H4 (cell line): Measurements from ENCODE around the gene GRID2. TPM values are rescaled to one million over a fixed set of nuclear protein-coding genes. Genes with fewer than 3 reads are reported as not detected.

Experiments
- DNase-seq: peaks from one replicate; pipeline ENCODE4 v3.0.0-alpha.2; 2015; ENCODE audit warnings: low spot score
- total RNA-seq: library from RNA; depleted of rRNA; stranded (reverse); fragments of >200 nt; shearing (Covaris generic); gene quantifications from 2 replicates; pipeline ENCODE4 v1.2.3, GENCODE V29; 2014

GRID2 gene
- total RNA-seq, 1 experiment from 2014 or later = 0.72 TPM

- no peak for DNase-seq
Measured at GRCh38 chr4:93748373-93749291, 1444.9 kb downstream of the GRID2 start.

GRCh38 chr4:93749292-93749761, 1445.6 kb downstream of the GRID2 start:
- DNase-seq = no peak

GRCh38 chr4:93751411-93751810, 1447.6 kb downstream of the GRID2 start:
- DNase-seq = no peak

- DNase-seq = no peak
Measured at GRCh38 chr4:93756101-93756500, 1452.3 kb downstream of the GRID2 start.

- no peak for DNase-seq
Measured at GRCh38 chr4:93759506-93759905, 1455.7 kb downstream of the GRID2 start.

GRCh38 chr4:93760284-93760683, 1456.5 kb downstream of the GRID2 start:
- no peak for DNase-seq

GRCh38 chr4:93761286-93761685, 1457.5 kb downstream of the GRID2 start:
- DNase-seq = no peak

- DNase-seq = peak; percentile 36
Measured at GRCh38 chr4:93764639-93765246, 1461.0 kb downstream of the GRID2 start.

- DNase-seq = no peak
Measured at GRCh38 chr4:93767917-93768316, 1464.2 kb downstream of the GRID2 start.

- DNase-seq = no peak
Measured at GRCh38 chr4:93770201-93770600, 1466.4 kb downstream of the GRID2 start.

GRCh38 chr4:93771640-93772411, 1468.1 kb downstream of the GRID2 start:
- DNase-seq = peak; percentile 47

- no peak for DNase-seq
Measured at GRCh38 chr4:93772858-93773257, 1469.1 kb downstream of the GRID2 start.

- no peak for DNase-seq
Measured at GRCh38 chr4:93775551-93775950, 1471.8 kb downstream of the GRID2 start.

- DNase-seq = peak; percentile 81
Measured at GRCh38 chr4:93776386-93777080, 1472.8 kb downstream of the GRID2 start.

- DNase-seq = no peak
Measured at GRCh38 chr4:93777081-93777460, 1473.3 kb downstream of the GRID2 start.

- peak; percentile 41 for DNase-seq
Measured at GRCh38 chr4:93779228-93779627, 1475.5 kb downstream of the GRID2 start.

- DNase-seq = no peak
Measured at GRCh38 chr4:93780080-93780479, 1476.3 kb downstream of the GRID2 start.

- DNase-seq = no peak
Measured at GRCh38 chr4:93781198-93781597, 1477.4 kb downstream of the GRID2 start.

- DNase-seq = no peak
Measured at GRCh38 chr4:93786149-93786548, 1482.4 kb downstream of the GRID2 start.

GRCh38 chr4:93788712-93789111, 1484.9 kb downstream of the GRID2 start:
- DNase-seq = peak; percentile 38

- DNase-seq = peak; percentile 52
Measured at GRCh38 chr4:93791570-93792195, 1487.9 kb downstream of the GRID2 start.
